Stimulated activated CD4-positive, alpha-beta T cell treated with anti-CD3 and anti-CD28 coated beads, Interleukin-15, amount 100 ng/mL, for 48 hours (primary cell): ENCODE data around the gene RTP3.
A peak's percentile ranks its signal among the peaks of the same experiment; 100 is the strongest.
"Not testable (repeated sequence)": the region's sequence is repeated elsewhere in the genome, so short reads cannot be mapped to it uniquely, and the experiment has no call there.

Experiments
- DNase-seq, 2 donors: peaks; one replicate each; pipeline ENCODE4 v3.0.0-alpha.2; 2020; ENCODE audit warnings: low read depth in 2 of 2

Gene RTP3

DNA sequence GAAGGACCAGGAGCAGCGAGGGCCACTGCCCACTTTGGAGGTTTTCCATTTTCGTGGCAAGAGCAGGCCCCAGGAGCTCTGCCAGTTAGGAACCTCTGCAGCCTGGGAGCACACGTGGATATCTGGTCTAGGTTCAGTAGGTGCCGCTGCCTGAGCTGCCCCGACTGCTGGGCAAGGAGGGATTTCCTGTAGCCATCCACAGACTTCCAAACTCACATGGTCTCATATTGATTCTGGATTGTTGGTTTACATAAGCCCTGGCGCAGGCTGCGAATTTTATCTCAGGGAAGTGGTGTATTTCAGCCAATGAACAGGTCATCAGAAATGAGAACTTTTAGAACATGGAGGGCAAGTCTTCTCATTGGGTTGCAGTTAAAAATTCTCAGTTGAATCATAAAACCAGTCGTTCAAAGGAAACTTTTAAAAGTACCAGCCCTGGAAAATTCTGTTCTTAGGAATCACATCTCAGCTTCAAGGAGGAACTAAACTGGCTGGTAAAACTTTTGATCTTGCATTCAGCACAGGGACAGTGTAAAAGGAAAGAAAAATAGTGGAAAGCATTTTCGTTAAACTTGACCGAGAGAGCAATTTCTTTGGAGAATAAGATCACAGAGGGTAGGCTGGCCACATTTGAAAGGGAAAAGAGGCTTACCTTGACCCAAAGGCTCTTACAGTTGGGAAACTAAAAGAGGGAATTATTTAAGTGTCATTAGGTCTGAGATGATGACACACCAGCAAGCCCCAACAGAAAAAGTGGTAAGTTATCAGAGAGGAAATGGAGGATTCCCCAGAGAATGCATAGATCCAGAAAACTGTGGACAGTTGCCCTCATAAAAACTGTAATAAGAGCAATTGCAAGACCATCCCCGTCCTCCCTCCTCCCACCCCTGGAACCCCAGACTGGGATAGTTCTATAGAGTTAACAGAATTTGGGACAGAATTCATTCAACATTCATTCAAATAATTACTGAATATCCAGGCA lies 6.4 kb upstream of the RTP3 start:
- DNase-seq: no peak

GRCh38 chr3:46492890-46493547 lies 4.8 kb upstream of the RTP3 start:
- no peak for DNase-seq

DNA sequence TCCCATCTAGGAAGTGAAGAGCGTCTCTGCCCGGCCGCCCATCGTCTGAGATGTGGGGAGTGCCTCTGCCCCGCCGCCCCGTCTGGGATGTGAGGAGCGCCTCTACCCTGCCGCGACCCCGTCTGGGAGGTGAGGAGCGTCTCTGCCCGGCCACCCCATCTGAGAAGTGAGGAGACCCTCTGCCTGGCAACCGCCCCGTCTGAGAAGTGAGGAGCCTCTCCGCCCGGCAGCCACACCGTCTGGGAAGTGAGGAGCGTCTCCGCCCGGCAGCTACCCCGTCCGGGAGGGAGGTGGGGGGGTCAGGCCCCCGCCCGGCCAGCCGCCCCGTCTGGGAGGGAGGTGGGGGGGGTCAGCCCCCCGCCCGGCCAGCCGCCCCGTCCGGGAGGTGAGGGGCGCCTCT lies 3.3 kb upstream of the RTP3 start:
- DNase-seq: not testable (repeated sequence)

GRCh38 chr3:46495901-46496456 lies 1.8 kb upstream of the RTP3 start:
- DNase-seq: no peak

DNA sequence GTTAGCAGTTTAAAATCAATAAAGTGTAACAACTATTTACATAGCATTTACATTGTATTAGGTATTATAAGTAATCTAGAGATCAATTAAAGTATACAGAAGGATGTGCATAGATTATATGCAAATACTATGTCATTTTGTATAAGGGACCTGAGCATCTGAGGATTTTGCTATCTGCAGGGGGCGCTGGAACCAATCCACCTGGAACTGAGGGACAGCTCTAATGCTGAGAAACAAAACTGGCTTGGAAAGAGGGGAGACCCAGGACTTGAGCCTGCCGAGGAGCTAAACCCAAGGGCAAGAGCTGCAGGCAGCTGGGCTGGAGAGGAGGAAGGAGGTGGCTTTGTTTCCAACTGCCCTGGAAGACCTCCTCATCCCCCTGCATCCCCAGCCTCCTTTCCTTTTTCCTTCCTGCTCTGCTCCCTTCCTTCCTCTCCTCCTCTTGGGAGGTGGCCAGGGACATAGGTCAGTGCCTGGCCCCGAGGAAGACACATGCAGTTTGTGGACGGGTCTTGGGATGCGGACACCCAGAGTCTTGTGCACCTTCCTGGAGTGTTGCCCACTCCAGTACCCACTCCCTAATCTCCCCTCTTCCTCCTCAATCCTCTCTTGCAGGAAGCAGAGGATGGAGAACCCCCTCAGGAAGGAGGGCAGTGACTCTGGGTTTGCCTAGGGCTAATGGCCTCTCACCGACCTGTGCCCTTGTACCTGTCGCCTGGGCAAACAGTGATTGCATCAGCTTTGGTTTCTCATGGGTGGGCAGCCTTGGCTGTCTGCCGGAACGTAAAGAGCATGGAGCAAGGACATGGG lies 825 bp upstream of the RTP3 start:
- peak in 1 of 2 donors; percentile 35 for DNase-seq

- no peak for DNase-seq
These were observed 1.2 kb downstream of the RTP3 start for GRCh38 chr3:46498916-46499519.

- no peak for DNase-seq
These were observed 3.2 kb downstream of the RTP3 start for GRCh38 chr3:46500656-46501635.

- DNase-seq: no peak
These were observed 3.9 kb downstream of the RTP3 start for GRCh38 chr3:46501702-46502101.

- DNase-seq: no peak
These were observed 5.6 kb downstream of the RTP3 start for GRCh38 chr3:46503200-46503874.

DNA sequence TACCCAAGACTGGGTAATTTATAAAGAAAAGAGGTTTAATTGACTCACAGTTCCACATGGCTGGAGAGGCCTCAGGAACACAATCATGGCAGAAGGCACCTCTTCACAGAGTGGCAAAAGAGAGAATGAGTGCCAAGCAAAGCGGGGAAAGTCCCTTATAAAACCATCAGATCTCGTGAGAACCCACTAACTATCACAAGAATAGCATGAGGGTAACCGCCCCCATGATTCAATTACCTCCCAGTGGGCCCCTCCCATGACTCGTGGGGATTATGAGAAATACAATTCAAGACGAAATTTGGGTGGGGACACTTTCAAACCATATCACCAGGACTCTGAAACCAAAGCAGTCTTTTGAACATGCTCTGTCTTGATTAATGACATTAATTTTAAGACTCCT lies 7.0 kb downstream of the RTP3 start:
- DNase-seq: peak; percentile 3 to 11

DNA sequence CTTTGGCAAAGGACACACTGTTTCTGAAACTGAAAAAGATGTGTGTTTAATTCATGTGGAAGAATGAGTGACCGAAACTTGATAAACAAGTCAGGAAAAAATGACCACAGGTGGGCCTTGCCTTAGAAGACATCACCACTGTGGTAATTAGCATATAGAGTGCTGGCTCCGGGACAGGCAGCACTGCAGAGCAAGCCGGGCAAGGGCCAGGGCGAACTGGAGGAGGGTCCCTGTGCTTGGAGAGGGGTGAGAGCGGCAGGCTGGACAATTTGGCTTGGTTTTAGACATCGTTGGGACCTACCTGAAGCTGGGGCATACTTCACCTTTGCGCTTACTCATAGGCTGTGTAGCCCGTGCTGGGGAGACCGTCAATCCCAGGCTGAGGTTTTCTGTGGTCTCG lies 8.2 kb downstream of the RTP3 start:
- DNase-seq: no peak

DNA sequence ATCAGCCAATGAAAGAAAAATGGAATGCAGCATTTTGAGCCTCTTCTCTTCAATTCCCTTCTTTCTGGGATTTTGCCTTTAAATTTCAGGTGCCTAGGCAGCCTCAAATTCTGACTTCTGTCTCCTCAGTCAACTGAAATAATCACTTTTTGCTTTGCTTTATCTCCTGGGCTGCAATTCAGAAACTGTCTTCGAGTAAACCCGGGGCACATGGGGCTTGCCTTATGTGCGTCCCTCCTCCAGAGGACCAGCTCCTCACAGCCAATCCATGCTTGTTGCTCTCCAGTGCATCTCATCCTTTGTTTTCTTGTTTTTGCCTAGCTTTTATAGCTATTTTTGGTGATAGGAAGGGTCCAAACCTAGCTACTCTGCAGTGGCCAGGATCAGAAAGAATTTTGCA lies 8.8 kb downstream of the RTP3 start:
- DNase-seq: no peak

- no peak for DNase-seq
These were observed 11.2 kb downstream of the RTP3 start for GRCh38 chr3:46508850-46509591.

- no peak for DNase-seq
These were observed 11.9 kb downstream of the RTP3 start for GRCh38 chr3:46509661-46510187.

GRCh38 chr3:46512191-46512749 lies 14.5 kb downstream of the RTP3 start:
- no peak for DNase-seq

- no peak for DNase-seq
These were observed 18.7 kb downstream of the RTP3 start for GRCh38 chr3:46516521-46516920.

DNA sequence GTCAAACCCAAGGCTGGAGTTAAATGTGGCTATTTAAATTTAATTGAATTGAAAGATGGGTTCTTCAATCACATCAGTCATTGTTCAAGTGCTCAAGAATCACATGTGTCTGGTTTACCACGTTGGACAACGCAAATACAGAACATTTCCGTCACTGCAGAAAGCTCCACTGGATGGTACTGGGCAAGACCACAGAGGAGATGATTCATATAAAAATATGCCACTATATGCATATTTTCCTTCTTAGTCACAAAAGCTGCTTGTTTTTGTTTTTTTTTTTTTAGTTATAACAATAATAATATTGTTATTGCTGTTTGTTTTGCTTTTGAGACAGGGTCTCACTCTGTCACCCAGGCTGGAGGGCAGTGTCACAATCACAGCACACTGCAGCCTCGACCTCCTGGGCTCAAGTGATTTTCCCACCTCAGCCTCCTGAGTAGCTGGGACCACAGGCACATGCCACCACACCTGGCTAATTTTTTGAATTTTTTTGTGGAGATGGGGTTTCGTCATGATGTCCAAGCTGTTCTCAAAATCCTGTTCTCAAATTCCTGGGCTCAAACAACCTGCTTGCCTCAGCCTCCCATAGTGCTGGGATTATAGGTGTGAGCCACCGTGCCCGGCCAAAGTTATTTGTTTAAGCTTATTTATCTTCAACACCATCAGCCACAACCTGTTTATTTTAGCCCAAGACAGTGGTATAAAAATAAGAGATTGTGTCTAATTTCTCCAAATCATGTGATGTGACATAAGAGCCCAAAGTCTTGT lies 19.4 kb downstream of the RTP3 start:
- DNase-seq: no peak

DNA sequence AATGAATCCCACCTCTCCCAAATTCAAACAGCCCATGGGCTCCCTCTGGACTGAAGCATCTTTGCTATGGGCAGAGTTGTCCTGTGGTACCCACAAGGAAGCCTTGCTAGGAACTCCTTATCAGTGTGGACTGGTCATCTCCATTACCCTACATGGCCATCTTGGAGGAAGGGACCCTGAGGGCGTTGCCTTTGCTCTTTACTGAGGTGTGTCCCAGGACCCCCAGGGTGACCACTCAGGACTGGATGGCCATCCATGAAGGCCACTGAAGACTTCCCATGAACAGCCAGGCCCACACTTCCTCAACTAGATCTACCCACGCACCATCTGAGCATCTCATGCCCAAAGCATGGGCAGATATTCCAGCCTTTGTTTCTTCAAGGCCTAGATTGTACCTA lies 20.0 kb downstream of the RTP3 start:
- no peak for DNase-seq
